Left ventricle myocardium inferior (tissue), 1 donor: ENCODE results near the gene IL18BP. TPM values are rescaled to one million over a fixed set of nuclear protein-coding genes. Genes with fewer than 3 reads are reported as not detected.
A peak's percentile ranks its signal among the peaks of the same experiment; 100 is the strongest.

Experiments used
- DNase-seq: peaks from one replicate; pipeline ENCODE4 v3.0.0-alpha.2; 2020
- H3K27ac ChIP-seq: fragments of 200-600 bp; replicated peaks from 2 replicates; pipeline ENCODE4 v1.8.0; 2021
- H3K27me3 ChIP-seq: fragments of 200-600 bp; 2 replicates; pipeline ENCODE4 v1.8.0; 2021; ENCODE audit warnings: low read depth
- H3K36me3 ChIP-seq: fragments of 200-600 bp; 2 replicates; pipeline ENCODE4 v1.8.0; 2021
- H3K4me1 ChIP-seq: fragments of 200-600 bp; 2 replicates; pipeline ENCODE4 v1.8.0; 2021
- H3K4me3 ChIP-seq: fragments of 200-600 bp; 2 replicates; pipeline ENCODE4 v1.8.0; 2021; ENCODE audit warnings: mild to moderate bottlenecking, moderate library complexity
- H3K9me3 ChIP-seq: fragments of 200-600 bp; replicated peaks from 2 replicates; pipeline ENCODE4 v1.8.0; 2021
- intact Hi-C: fragments of 100-400 bp; cut with micrococcal nuclease; formaldehyde crosslinking; loops from one replicate; pipeline ENCODE4 v1.11.0; 2022
- long read RNA-seq: library from polyadenylated mRNA; unstranded; transcript quantifications from one replicate; pipeline ENCODE4 v2.0.0, GENCODE V29; 2021
- total RNA-seq: library from RNA; stranded (reverse); fragmentation: NEBNext Ultra II Directional; extraction: Animal tissue kit (Norgen Biotek cat#: 25700); gene quantifications from one replicate; pipeline ENCODE4 v1.2.1, GENCODE V29; 2021
- TF ChIP-seq, protein P1 (sequence below): fragments of 200-600 bp; IDR thresholded peaks from 2 replicates; pipeline ENCODE4 v1.8.0; 2021; ENCODE audit warnings: antibody characterized with exemption, mild to moderate bottlenecking, borderline replicate concordance
- donor health status: DM: no; HTN: yes; CAD: no; lungs with severe emphysema.

Gene IL18BP
- 4.9 TPM for total RNA-seq
- long read RNA-seq, partial matches to known transcripts: 0 of 2 reads
- long read RNA-seq, other reads (novel, unspliced or antisense): 1 of 2 reads

GRCh38 chr11:71998649-71999310, at the start of gene IL18BP:
TSS of gene IL18BP (plus strand) at chr11:71998909. CDS start at chr11:71999985, 1,076 bp downstream.
- peak within 1 kb of the TSS; percentile 57 for H3K4me3 ChIP-seq
- intact Hi-C loops: no loop called here
- H3K27me3 ChIP-seq: no peaks in the 10 kb centered on the region
- DNase-seq: no peak
- H3K36me3 ChIP-seq: peaks cover 28% of the 10 kb centered on the region
- TF ChIP-seq, protein P1, sequence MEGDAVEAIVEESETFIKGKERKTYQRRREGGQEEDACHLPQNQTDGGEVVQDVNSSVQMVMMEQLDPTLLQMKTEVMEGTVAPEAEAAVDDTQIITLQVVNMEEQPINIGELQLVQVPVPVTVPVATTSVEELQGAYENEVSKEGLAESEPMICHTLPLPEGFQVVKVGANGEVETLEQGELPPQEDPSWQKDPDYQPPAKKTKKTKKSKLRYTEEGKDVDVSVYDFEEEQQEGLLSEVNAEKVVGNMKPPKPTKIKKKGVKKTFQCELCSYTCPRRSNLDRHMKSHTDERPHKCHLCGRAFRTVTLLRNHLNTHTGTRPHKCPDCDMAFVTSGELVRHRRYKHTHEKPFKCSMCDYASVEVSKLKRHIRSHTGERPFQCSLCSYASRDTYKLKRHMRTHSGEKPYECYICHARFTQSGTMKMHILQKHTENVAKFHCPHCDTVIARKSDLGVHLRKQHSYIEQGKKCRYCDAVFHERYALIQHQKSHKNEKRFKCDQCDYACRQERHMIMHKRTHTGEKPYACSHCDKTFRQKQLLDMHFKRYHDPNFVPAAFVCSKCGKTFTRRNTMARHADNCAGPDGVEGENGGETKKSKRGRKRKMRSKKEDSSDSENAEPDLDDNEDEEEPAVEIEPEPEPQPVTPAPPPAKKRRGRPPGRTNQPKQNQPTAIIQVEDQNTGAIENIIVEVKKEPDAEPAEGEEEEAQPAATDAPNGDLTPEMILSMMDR: no peak
- H3K27ac ChIP-seq: peak within 1 kb of the TSS; percentile 82
- H3K9me3 ChIP-seq: no peaks in the 10 kb centered on the region
- H3K4me1 ChIP-seq: peaks cover 46% of the 10 kb centered on the region

- H3K36me3 ChIP-seq: no peaks in the 10 kb centered on the region
- TF ChIP-seq, protein P1: no peak
- H3K27me3 ChIP-seq: no peaks in the 10 kb centered on the region
- no peak overlapping the region for H3K27ac ChIP-seq
- no peaks in the 10 kb centered on the region for H3K9me3 ChIP-seq
- H3K4me1 ChIP-seq: peaks cover 37% of the 10 kb centered on the region
- no peak overlapping the region for H3K4me3 ChIP-seq
- intact Hi-C loops: no loop called here
- DNase-seq: no peak
Measured at GRCh38 chr11:71949034-71949433, 49.7 kb upstream of the IL18BP start.

- H3K36me3 ChIP-seq: no peaks in the 10 kb centered on the region
- H3K4me1 ChIP-seq: peaks cover 28% of the 10 kb centered on the region
- no peaks in the 10 kb centered on the region for H3K27me3 ChIP-seq
- TF ChIP-seq, protein P1: no peak
- no peaks in the 10 kb centered on the region for H3K9me3 ChIP-seq
- intact Hi-C loops: no loop called here
- no peak overlapping the region for H3K27ac ChIP-seq
- H3K4me3 ChIP-seq: no peak overlapping the region
- no peak for DNase-seq
Measured at GRCh38 chr11:71951741-71952310, 46.9 kb upstream of the IL18BP start.

DNA sequence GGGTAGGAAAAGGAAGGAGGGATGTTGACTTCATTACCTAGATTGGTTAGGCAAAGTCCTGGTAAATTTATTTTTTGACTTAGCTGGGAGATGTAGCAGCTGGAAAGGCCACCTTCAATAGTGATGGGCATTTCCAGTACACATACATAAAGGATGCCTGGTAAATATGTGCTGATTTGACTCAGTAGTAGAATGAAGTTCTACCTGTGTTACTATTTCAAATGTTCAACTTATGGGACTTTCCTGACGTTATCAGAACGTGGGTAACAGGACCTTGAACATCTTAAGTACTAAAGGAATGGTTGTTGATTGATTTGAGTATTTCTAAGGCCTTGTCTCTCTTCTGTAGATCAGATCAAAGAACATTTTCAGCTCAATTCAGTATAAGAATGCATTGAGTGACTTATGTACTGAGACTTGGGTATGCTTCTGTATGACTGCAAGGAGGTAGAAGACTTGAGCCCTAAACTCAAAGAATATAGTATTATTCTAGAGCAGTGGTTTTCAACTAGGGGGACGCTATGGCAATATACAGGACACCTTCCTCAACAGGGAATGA, 42.7 kb upstream of the IL18BP start:
- DNase-seq: no peak
- H3K9me3 ChIP-seq: no peaks in the 10 kb centered on the region
- TF ChIP-seq, protein P1: no peak
- H3K27me3 ChIP-seq: no peaks in the 10 kb centered on the region
- peaks cover 11% of the 10 kb centered on the region for H3K36me3 ChIP-seq
- no peak overlapping the region for H3K4me3 ChIP-seq
- intact Hi-C loops: no loop called here
- H3K27ac ChIP-seq: no peak overlapping the region
- H3K4me1 ChIP-seq: peaks cover 6% of the 10 kb centered on the region

DNA sequence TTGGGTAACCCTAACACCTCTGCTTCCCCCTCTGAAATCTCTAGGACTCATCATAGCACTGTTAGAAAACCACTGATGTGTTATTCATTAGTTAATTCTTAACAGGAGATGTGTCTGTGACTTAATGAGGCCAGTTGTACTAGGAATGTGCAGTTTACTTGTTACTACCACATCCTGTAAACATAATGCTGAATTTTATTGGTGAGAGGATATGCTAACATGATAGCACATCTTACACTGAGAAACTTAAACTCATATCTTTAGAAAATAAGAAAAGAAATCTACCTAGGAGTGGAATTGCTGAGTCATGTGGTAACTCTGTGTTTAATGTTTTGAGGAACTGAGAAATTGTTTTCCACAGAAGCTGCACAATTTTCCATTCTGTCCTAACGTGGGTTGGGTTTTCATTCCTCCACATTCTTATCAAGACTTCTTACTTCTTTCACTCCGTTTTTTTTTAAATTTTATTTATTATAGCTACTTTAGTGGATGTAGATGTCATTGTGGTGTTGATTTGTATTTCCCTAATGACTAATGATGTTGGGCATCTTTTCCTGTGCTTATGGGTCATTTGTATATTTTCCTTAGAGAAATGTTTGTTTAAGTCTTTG, 36.2 kb upstream of the IL18BP start:
- H3K27me3 ChIP-seq: no peaks in the 10 kb centered on the region
- TF ChIP-seq, protein P1: no peak
- peaks cover 7% of the 10 kb centered on the region for H3K9me3 ChIP-seq
- no peaks in the 10 kb centered on the region for H3K4me1 ChIP-seq
- H3K27ac ChIP-seq: no peak overlapping the region
- intact Hi-C loops: no loop called here
- peaks cover 35% of the 10 kb centered on the region for H3K36me3 ChIP-seq
- H3K4me3 ChIP-seq: no peak overlapping the region
- DNase-seq: no peak
